GM23338 (cell line): ENCODE data around the gene MYL4. TPM values are rescaled to one million over a fixed set of nuclear protein-coding genes. Genes with fewer than 3 reads are reported as not detected.

ENCODE experiments used
- ATAC-seq: fragments of 200-7000 bp; cut with Tn5 transposase; 3 replicates; pipeline ENCODE4 v1.9.1; 2020
- DNase-seq: peaks from one replicate; pipeline ENCODE4 v3.0.0-alpha.2; 2015; ENCODE audit warnings: low spot score
- H2AFZ ChIP-seq: fragments of 200-600 bp; sonication (generic); 2 replicates; pipeline ENCODE4 v1.8.0; 2016; ENCODE audit warnings: antibody characterized with exemption, mild to moderate bottlenecking, moderate library complexity
- H3F3A ChIP-seq: fragments of 200-600 bp; sonication (generic); replicated peaks from 2 replicates; pipeline ENCODE4 v1.8.0; 2017; ENCODE audit warnings: antibody characterized with exemption, mixed run types, low read depth
- H3K27ac ChIP-seq: fragments of 200-600 bp; sonication (generic); 2 replicates; pipeline ENCODE4 v1.6.1; 2016; ENCODE audit warnings: low read depth
- H3K27me3 ChIP-seq: fragments of 200-600 bp; sonication (generic); 2 replicates; pipeline ENCODE4 v1.8.0; 2016; ENCODE audit warnings: mild to moderate bottlenecking, mixed run types, moderate library complexity; ENCODE audit not compliant: insufficient read depth
- H3K36me3 ChIP-seq: fragments of 200-600 bp; sonication (generic); 2 replicates; pipeline ENCODE4 v1.8.0; 2016; ENCODE audit warnings: mild to moderate bottlenecking; ENCODE audit not compliant: insufficient read depth
- H3K4me1 ChIP-seq: fragments of 200-600 bp; sonication (generic); 2 replicates; pipeline ENCODE4 v1.8.0; 2016; ENCODE audit warnings: mild to moderate bottlenecking, moderate library complexity; ENCODE audit not compliant: insufficient read depth
- H3K4me2 ChIP-seq: fragments of 200-600 bp; sonication (generic); 2 replicates; pipeline ENCODE4 v1.7.1; 2017; ENCODE audit warnings: mixed run types
- H3K4me3 ChIP-seq: fragments of 200-600 bp; sonication (generic); 2 replicates; pipeline ENCODE4 v1.6.1; 2016; ENCODE audit warnings: mixed run types
- H3K79me2 ChIP-seq: fragments of 200-600 bp; sonication (generic); replicated peaks from 2 replicates; pipeline ENCODE4 v1.8.0; 2017; ENCODE audit warnings: mild to moderate bottlenecking; ENCODE audit not compliant: insufficient read depth
- H3K9me2 ChIP-seq: fragments of 200-600 bp; sonication (generic); 2 replicates; pipeline ENCODE4 v1.8.0; 2017; ENCODE audit not compliant: insufficient read depth
- H4K20me1 ChIP-seq: fragments of 200-600 bp; sonication (generic); replicated peaks from 2 replicates; pipeline ENCODE4 v1.8.0; 2017; ENCODE audit warnings: mild to moderate bottlenecking; ENCODE audit not compliant: insufficient read depth
- H3K27ac Mint-ChIP-seq: 2 replicates; pipeline ENCODE4 v1.8.0; 2020; ENCODE audit warnings: inconsistent platforms, mild to moderate bottlenecking, moderate library complexity, mixed read lengths
- H3K27me3 Mint-ChIP-seq: 3 replicates; pipeline ENCODE4 v1.8.0; 2022; ENCODE audit warnings: low read depth, mild to moderate bottlenecking, moderate library complexity, mixed read lengths, inconsistent platforms; ENCODE audit not compliant: insufficient read depth, poor library complexity
- H3K36me3 Mint-ChIP-seq: 3 replicates; pipeline ENCODE4 v1.8.0; 2021; ENCODE audit warnings: low read depth, mild to moderate bottlenecking, inconsistent platforms, moderate library complexity, mixed read lengths
- H3K4me1 Mint-ChIP-seq: 3 replicates; pipeline ENCODE4 v1.8.0; 2020; ENCODE audit warnings: mild to moderate bottlenecking, inconsistent platforms, mixed read lengths
- H3K4me3 Mint-ChIP-seq: 3 replicates; pipeline ENCODE4 v1.8.0; 2021; ENCODE audit warnings: moderate library complexity, mild to moderate bottlenecking, inconsistent platforms, mixed read lengths
- H3K9me3 Mint-ChIP-seq: 3 replicates; pipeline ENCODE4 v1.8.0; 2020; ENCODE audit warnings: moderate library complexity, mild to moderate bottlenecking, inconsistent platforms, mixed read lengths
- CREB1 ChIP-seq: fragments of 250-450 bp; sonication (Bioruptor Pico); IDR thresholded peaks from 2 replicates; pipeline ENCODE4 v1.5.0; 2020; ENCODE audit warnings: low read depth, mild to moderate bottlenecking, moderate library complexity
- EZH2 ChIP-seq: fragments of 200-600 bp; sonication (generic); IDR thresholded peaks from one replicate; pipeline ENCODE4 v1.8.0; 2017; ENCODE audit warnings: antibody characterized with exemption, mild to moderate bottlenecking, low read depth; ENCODE audit not compliant: unreplicated experiment
- EZH2phosphoT487 ChIP-seq: fragments of 200-600 bp; sonication (generic); IDR thresholded peaks from one replicate; pipeline ENCODE4 v1.8.1; 2018; ENCODE audit warnings: antibody characterized with exemption; ENCODE audit not compliant: unreplicated experiment
- JUNB ChIP-seq: IDR thresholded peaks from one replicate; pipeline ENCODE4 v1.6.1; 2016; ENCODE audit warnings: antibody characterized with exemption; ENCODE audit not compliant: unreplicated experiment
- POLR2AphosphoS5 ChIP-seq: IDR thresholded peaks from 2 replicates; pipeline ENCODE4 v1.6.1; 2016; ENCODE audit warnings: antibody characterized with exemption, low read depth
- STAT1 ChIP-seq: IDR thresholded peaks from one replicate; pipeline ENCODE4 v1.6.1; 2016; ENCODE audit warnings: antibody characterized with exemption; ENCODE audit not compliant: unreplicated experiment
- ZNF331 ChIP-seq: fragments of 250-450 bp; sonication (Bioruptor Pico); IDR thresholded peaks from 2 replicates; pipeline ENCODE4 v1.5.0; 2020; ENCODE audit warnings: low read depth, mild to moderate bottlenecking, moderate library complexity
- polyA plus RNA-seq: library from polyadenylated mRNA; unstranded; fragments of >200 nt; fragmentation: Nextera tagmentation; extraction: Ambion mirVana; gene quantifications from 2 replicates; pipeline ENCODE4 v1.2.1, GENCODE V29; 2016
- total RNA-seq: library from RNA; depleted of rRNA; stranded (reverse); fragments of >200 nt; shearing (Covaris generic); gene quantifications from 2 replicates; pipeline ENCODE4 v1.2.3, GENCODE V29; 2014
- TF ChIP-seq, protein P1 (sequence below), 2 experiments: fragments of 200-600 bp in 1 of 2; sonication (generic) in 1 of 2; conservative IDR thresholded peaks; 2 replicates each; pipeline versions ENCODE4 v1.5.1 to v1.6.1; 2016 to 2017; ENCODE audit warnings: antibody characterized with exemption in 2 of 2, low read depth in 2 of 2, mild to moderate bottlenecking in 2 of 2, moderate library complexity in 1 of 2

The MYL4 gene
- total and polyA plus RNA-seq, 2 experiments from 2014 or later, result 0.44 TPM; not detected in 1

DNA sequence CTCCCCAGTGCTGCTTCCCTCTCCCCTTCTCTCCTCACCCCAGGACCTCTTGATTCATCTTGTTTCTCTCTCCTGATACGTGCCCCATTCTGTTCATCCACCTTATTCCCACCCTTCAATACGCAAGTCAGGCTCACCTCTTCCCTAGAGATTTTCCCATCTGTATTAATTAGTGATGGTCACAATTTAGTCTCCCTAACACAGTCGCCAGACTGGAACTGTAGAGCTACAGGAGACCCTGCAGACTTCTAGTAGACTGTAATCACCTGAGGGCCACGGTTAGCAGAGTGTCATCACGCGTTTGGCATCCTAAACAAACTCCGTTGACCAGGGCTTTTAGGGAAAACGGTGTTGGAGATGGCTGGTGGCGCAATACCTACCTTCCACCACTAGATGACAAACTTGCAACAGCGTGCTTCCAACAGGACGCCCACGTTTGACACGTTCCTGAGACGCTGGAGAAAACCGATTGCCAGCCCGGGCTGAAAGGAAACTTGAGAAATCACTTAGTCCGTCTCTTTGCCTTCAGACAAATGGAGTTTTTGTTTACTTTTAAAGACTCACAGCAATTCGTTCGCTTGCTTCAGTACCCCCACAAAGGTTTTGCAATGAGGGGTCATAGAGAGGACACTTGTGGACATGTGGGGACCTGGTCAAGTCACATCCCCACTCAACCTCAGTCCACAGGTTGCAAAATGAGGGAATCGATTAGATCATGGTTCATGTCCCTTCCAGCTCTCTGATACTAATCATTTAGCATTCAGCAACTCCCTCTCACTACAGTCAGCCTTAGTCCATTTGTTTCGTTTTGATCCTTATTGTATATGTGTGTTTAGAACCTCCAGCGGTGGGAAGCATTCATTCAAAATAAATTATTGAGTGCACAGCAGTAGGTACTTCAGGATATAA, 20.6 kb downstream of the MYL4 start:
- Histone ChIP-seq H3K4me3 (no peak overlapping the region), H3F3A (no peaks in the 10 kb centered on the region), H3K36me3 (no peaks in the 10 kb centered on the region), H3K4me2 (peak overlapping the region; percentile 48), H3K27me3 (peaks cover 6% of the 10 kb centered on the region), H2AFZ (peak overlapping the region; percentile 79), H3K4me1 (peaks cover 4% of the 10 kb centered on the region; the same call in 1 of the 2 replicates), H3K79me2 (no peaks in the 10 kb centered on the region), H3K9me2 (no peaks in the 10 kb centered on the region), H3K27ac (no peak overlapping the region), H4K20me1 (no peaks in the 10 kb centered on the region)
- DNase-seq (peak; percentile 94), ATAC-seq (peak; percentile 97)
- Mint-ChIP-seq H3K27ac (no peak overlapping the region), H3K36me3 (no peaks in the 10 kb centered on the region), H3K27me3 (peaks cover 13% of the 10 kb centered on the region), H3K9me3 (no peaks in the 10 kb centered on the region; the same call in 2 of the 3 replicates), H3K4me3 (peak overlapping the region; percentile 24; the same call in 2 of the 3 replicates), H3K4me1 (peaks cover 10% of the 10 kb centered on the region)
- TF ChIP-seq, protein P1, sequence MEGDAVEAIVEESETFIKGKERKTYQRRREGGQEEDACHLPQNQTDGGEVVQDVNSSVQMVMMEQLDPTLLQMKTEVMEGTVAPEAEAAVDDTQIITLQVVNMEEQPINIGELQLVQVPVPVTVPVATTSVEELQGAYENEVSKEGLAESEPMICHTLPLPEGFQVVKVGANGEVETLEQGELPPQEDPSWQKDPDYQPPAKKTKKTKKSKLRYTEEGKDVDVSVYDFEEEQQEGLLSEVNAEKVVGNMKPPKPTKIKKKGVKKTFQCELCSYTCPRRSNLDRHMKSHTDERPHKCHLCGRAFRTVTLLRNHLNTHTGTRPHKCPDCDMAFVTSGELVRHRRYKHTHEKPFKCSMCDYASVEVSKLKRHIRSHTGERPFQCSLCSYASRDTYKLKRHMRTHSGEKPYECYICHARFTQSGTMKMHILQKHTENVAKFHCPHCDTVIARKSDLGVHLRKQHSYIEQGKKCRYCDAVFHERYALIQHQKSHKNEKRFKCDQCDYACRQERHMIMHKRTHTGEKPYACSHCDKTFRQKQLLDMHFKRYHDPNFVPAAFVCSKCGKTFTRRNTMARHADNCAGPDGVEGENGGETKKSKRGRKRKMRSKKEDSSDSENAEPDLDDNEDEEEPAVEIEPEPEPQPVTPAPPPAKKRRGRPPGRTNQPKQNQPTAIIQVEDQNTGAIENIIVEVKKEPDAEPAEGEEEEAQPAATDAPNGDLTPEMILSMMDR (conservative IDR thresholded peaks at IDR 0.05; ENCODE audit: low read depth in 2 of 2), result peak; percentile 86 to 99
- TF ChIP-seq ZNF331 (CRISPR knock-in tag), result no peak
- TF ChIP-seq CREB1 (CRISPR knock-in tag), result peak; percentile 62
- TF ChIP-seq POLR2AphosphoS5, result no peak
- no peak for TF ChIP-seq STAT1
- no peak for TF ChIP-seq EZH2
- no peak for TF ChIP-seq EZH2phosphoT487

DNA sequence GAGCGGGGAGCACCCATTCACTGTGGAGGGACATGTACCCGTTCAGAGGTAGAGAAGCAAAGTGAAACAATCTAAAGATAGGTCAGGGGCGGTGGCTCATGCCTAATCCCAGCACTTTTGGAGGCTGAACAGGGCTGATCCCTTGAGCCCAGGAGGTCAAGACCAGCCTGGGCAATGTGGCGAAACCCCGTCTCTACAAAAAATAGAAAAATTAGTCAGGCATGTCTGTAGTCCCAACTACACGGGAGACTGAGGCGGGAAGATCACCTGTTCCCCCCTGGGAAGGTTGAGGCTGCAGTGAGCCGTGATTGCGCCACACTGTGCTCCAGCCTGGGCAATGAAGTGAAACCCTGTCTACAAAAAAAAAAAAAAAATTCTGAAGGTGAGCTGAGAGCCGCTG, 21.7 kb downstream of the MYL4 start:
- no peak overlapping the region for H3K4me3 ChIP-seq
- H3F3A ChIP-seq, result no peaks in the 10 kb centered on the region
- no peak for TF ChIP-seq JUNB
- Mint-ChIP-seq H3K4me1 (peaks cover 10% of the 10 kb centered on the region), H3K27me3 (peaks cover 17% of the 10 kb centered on the region), H3K4me3 (no peak overlapping the region), H3K9me3 (no peaks in the 10 kb centered on the region; the same call in 2 of the 3 replicates), H3K36me3 (no peaks in the 10 kb centered on the region), H3K27ac (no peak overlapping the region)
- H2AFZ ChIP-seq, result no peak overlapping the region
- H3K36me3 ChIP-seq, result no peaks in the 10 kb centered on the region
- H4K20me1 ChIP-seq, result no peaks in the 10 kb centered on the region
- H3K4me2 ChIP-seq, result no peak overlapping the region
- peaks cover 6% of the 10 kb centered on the region for H3K27me3 ChIP-seq
- H3K27ac ChIP-seq, result no peak overlapping the region
- ATAC-seq, result no peak; the same call in 2 of the 3 replicates
- H3K79me2 ChIP-seq, result no peaks in the 10 kb centered on the region
- H3K4me1 ChIP-seq, result peaks cover 4% of the 10 kb centered on the region; the same call in 1 of the 2 replicates
- no peak for DNase-seq
- no peaks in the 10 kb centered on the region for H3K9me2 ChIP-seq
